Smooth muscle cell (in vitro differentiated cells): Measurements from ENCODE around the gene DNAL1. TPM values are rescaled to one million over a fixed set of nuclear protein-coding genes. Genes with fewer than 3 reads are reported as not detected.

Source experiments
- DNase-seq: peaks from one replicate; lab custom pipeline; 2025; ENCODE audit not compliant: unreplicated experiment; lab: John Stamatoyannopoulos, UW
- H2AFZ ChIP-seq: fragments of 200-600 bp; sonication (generic); 2 replicates; pipeline ENCODE4 v1.6.0; 2016; ENCODE audit warnings: antibody characterized with exemption, low read depth, mild to moderate bottlenecking
- H3F3A ChIP-seq: fragments of 200-600 bp; sonication (generic); 2 replicates; pipeline ENCODE4 v1.6.0; 2017; ENCODE audit warnings: antibody characterized with exemption, low read depth
- H3K27ac ChIP-seq: fragments of 200-600 bp; sonication (generic); 2 replicates; pipeline ENCODE4 v1.5.1; 2016; ENCODE audit warnings: low read depth, mild to moderate bottlenecking
- H3K27me3 ChIP-seq: fragments of 200-600 bp; sonication (generic); 2 replicates; pipeline ENCODE4 v1.6.1; 2016; ENCODE audit warnings: low read depth, mild to moderate bottlenecking
- H3K36me3 ChIP-seq: fragments of 200-600 bp; sonication (generic); 2 replicates; pipeline ENCODE4 v1.5.1; 2016; ENCODE audit warnings: low read depth
- H3K4me1 ChIP-seq: fragments of 200-600 bp; sonication (generic); 2 replicates; pipeline ENCODE4 v1.5.1; 2016; ENCODE audit warnings: low read depth
- H3K4me2 ChIP-seq: fragments of 200-600 bp; sonication (generic); 2 replicates; pipeline ENCODE4 v1.6.0; 2016; ENCODE audit warnings: mild to moderate bottlenecking
- H3K4me3 ChIP-seq: fragments of 200-600 bp; sonication (generic); 2 replicates; pipeline ENCODE4 v1.5.1; 2016; ENCODE audit warnings: mild to moderate bottlenecking
- H3K79me2 ChIP-seq: fragments of 200-600 bp; sonication (generic); 2 replicates; pipeline ENCODE4 v1.6.0; 2016; ENCODE audit warnings: low read depth, mild to moderate bottlenecking
- H3K9ac ChIP-seq: fragments of 200-600 bp; sonication (generic); 2 replicates; pipeline ENCODE4 v1.6.0; 2016; ENCODE audit warnings: low read depth
- H3K9me3 ChIP-seq: fragments of 200-600 bp; sonication (generic); replicated peaks from 2 replicates; pipeline ENCODE4 v1.5.1; 2016; ENCODE audit warnings: low read depth
- H4K20me1 ChIP-seq: fragments of 200-600 bp; sonication (generic); 2 replicates; pipeline ENCODE4 v1.6.0; 2016; ENCODE audit warnings: low read depth
- CTCF ChIP-seq: fragments of 200-600 bp; sonication (generic); IDR thresholded peaks from 2 replicates; pipeline ENCODE4 v1.5.1; 2017; ENCODE audit warnings: borderline replicate concordance, mild to moderate bottlenecking, antibody characterized with exemption; ENCODE audit not compliant: insufficient read depth, poor library complexity, severe bottlenecking
- WGBS: methylation state at CpG from one replicate; pipeline ENCODE4 v1.1.7; 2016; ENCODE audit warnings: low lambda C conversion rate; 5-methylcytosine and 5-hydroxymethylcytosine counted together
- polyA plus RNA-seq: library from polyadenylated mRNA; unstranded; fragments of >200 nt; fragmentation: Nextera tagmentation; extraction: Ambion mirVana; gene quantifications from 2 replicates; pipeline ENCODE4 v1.2.1, GENCODE V29; 2016
- small RNA-seq: library from RNA; depleted of rRNA; stranded (forward); fragments of <200 nt; gene quantifications from one replicate; pipeline ENCODE3, GENCODE V24; 2014
- total RNA-seq: library from RNA; depleted of rRNA; stranded (reverse); fragments of >200 nt; gene quantifications from 2 replicates; pipeline ENCODE4 v1.2.3, GENCODE V29; 2014

The DNAL1 gene
- total and polyA plus RNA-seq, 2 experiments from 2014 or later = 10.4 to 12.2 TPM

DNA sequence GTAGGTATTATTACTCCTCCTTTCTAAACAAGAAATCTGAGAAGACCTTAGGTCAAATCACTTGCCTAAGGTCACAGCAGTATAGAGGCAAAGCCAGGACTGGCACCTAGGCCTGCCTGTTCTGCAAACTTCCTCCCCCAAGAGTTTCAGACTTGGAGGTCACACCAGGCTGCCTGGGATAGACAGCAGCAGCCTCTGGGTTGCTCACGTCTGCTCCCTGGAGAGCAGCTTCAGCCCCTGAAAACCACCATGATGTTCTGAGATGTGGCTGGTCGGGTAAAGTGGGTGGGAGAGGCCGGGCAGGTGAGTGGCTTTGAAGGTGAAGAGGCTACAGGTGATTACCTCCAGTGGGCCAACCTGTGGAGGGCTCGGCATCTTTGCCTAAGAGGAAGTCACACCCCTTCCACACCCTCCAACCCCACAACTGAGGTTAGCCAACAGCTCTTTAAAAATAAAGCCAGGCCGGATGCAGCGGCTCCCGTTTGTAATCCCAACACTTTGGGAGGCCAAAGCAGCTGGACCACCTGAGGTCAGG lies 106.4 kb downstream of the DNAL1 start:
- no peaks in the 10 kb centered on the region for H3K36me3 ChIP-seq
- peaks cover 99% of the 10 kb centered on the region for H4K20me1 ChIP-seq
- H3K27ac ChIP-seq = no peak overlapping the region
- DNase-seq = no peak
- no peak overlapping the region for H2AFZ ChIP-seq
- no peak overlapping the region for H3K4me3 ChIP-seq
- H3K9ac ChIP-seq = no peak overlapping the region
- 83% methylated on average over 7 of the region's 7 CpGs for WGBS
- peaks cover 6% of the 10 kb centered on the region for H3F3A ChIP-seq
- H3K4me2 ChIP-seq = no peak overlapping the region
- H3K27me3 ChIP-seq = no peaks in the 10 kb centered on the region
- H3K9me3 ChIP-seq = no peaks in the 10 kb centered on the region
- peaks cover 99% of the 10 kb centered on the region for H3K79me2 ChIP-seq
- peaks cover 30% of the 10 kb centered on the region for H3K4me1 ChIP-seq
- TF ChIP-seq CTCF = no peak

GRCh38 chr14:73752297-73752992 lies 107.7 kb downstream of the DNAL1 start:
- no peaks in the 10 kb centered on the region for H3K36me3 ChIP-seq
- H3K9me3 ChIP-seq = no peaks in the 10 kb centered on the region
- no peak overlapping the region for H2AFZ ChIP-seq
- peaks cover 99% of the 10 kb centered on the region for H4K20me1 ChIP-seq
- no peak for DNase-seq
- H3F3A ChIP-seq = peaks cover 6% of the 10 kb centered on the region
- H3K27me3 ChIP-seq = no peaks in the 10 kb centered on the region
- peaks cover 99% of the 10 kb centered on the region for H3K79me2 ChIP-seq
- H3K4me2 ChIP-seq = peak overlapping the region; percentile 77
- H3K4me1 ChIP-seq = peaks cover 23% of the 10 kb centered on the region
- peak overlapping the region; percentile 88 for H3K27ac ChIP-seq
- H3K4me3 ChIP-seq = no peak overlapping the region
- WGBS = 76% methylated on average over 7 of the region's 7 CpGs
- peak; percentile 27 for TF ChIP-seq CTCF
- no peak overlapping the region for H3K9ac ChIP-seq

Small RNA genes within 50 kb of the gene (small RNA-seq; reads per million reads assigned to genes)
- gene RNU6-240P = not detected

Other genes starting within 250 kb of the DNAL1 start
- gene NUMB, start 186.4 kb upstream of the DNAL1 start, total RNA-seq = 34.5 and 39.7 TPM in 2 replicates
- 54.6 and 57.4 TPM in 2 replicates for gene NUMB, start 186.4 kb upstream of the DNAL1 start, polyA plus RNA-seq
- 2.7 and 5.7 TPM in 2 replicates for gene RIOX1, start 154.1 kb upstream of the DNAL1 start, total RNA-seq
- gene RIOX1, start 154.1 kb upstream of the DNAL1 start, polyA plus RNA-seq = 7.9 and 10.6 TPM in 2 replicates
- gene ACOT1, start 107.8 kb upstream of the DNAL1 start, total RNA-seq = 7.9 and 13.1 TPM in 2 replicates
- gene ACOT1, start 107.8 kb upstream of the DNAL1 start, polyA plus RNA-seq = 4.3 and 7.3 TPM in 2 replicates
- gene HEATR4, start 86.0 kb upstream of the DNAL1 start, total RNA-seq = not detected in 2 replicates
- gene HEATR4, start 86.0 kb upstream of the DNAL1 start, polyA plus RNA-seq = 0.19 and 0.51 TPM in 2 replicates
- 12.1 and 14.7 TPM in 2 replicates for gene ACOT2, start 75.8 kb upstream of the DNAL1 start, total RNA-seq
- 17.1 and 20.5 TPM in 2 replicates for gene ACOT2, start 75.8 kb upstream of the DNAL1 start, polyA plus RNA-seq
- gene ACOT4, start 53.1 kb upstream of the DNAL1 start, total RNA-seq = 0.54 and 0.94 TPM in 2 replicates
- gene ACOT4, start 53.1 kb upstream of the DNAL1 start, polyA plus RNA-seq = 0.52 and 1.0 TPM in 2 replicates
- gene ACOT6, start 32.5 kb upstream of the DNAL1 start, total RNA-seq = not detected in 2 replicates
- 0.21 TPM in 1 of 2 replicates, not detected in the other for gene ACOT6, start 32.5 kb upstream of the DNAL1 start, polyA plus RNA-seq
- 16.5 and 22.4 TPM in 2 replicates for gene PNMA1, start 69.4 kb downstream of the DNAL1 start, total RNA-seq
- gene PNMA1, start 69.4 kb downstream of the DNAL1 start, polyA plus RNA-seq = 43.5 and 52.7 TPM in 2 replicates
- 3.7 and 4.7 TPM in 2 replicates for gene PTGR2, start 206.8 kb downstream of the DNAL1 start, total RNA-seq
- 2.9 and 4.0 TPM in 2 replicates for gene PTGR2, start 206.8 kb downstream of the DNAL1 start, polyA plus RNA-seq
- gene ZNF410, start 241.9 kb downstream of the DNAL1 start, total RNA-seq = 67.3 and 67.4 TPM in 2 replicates
- gene ZNF410, start 241.9 kb downstream of the DNAL1 start, polyA plus RNA-seq = 45.1 and 46.9 TPM in 2 replicates